GM21367 (cell line): ENCODE results near the gene YBX3.

ENCODE experiments used
- ATAC-seq: cut with Tn5 transposase; IDR thresholded peaks from one replicate; pipeline ENCODE4 v1.9.1; 2021; ENCODE audit not compliant: unreplicated experiment

Gene YBX3

GRCh38 chr12:10672231-10672868 is 50.8 kb downstream of the YBX3 start:
- ATAC-seq: no peak

GRCh38 chr12:10669533-10669932 is 53.6 kb downstream of the YBX3 start:
- ATAC-seq: no peak

GRCh38 chr12:10668526-10668925 is 54.6 kb downstream of the YBX3 start:
- no peak for ATAC-seq

- no peak for ATAC-seq
These were observed 55.5 kb downstream of the YBX3 start for GRCh38 chr12:10667581-10667980.

GRCh38 chr12:10664499-10664898 is 58.6 kb downstream of the YBX3 start:
- ATAC-seq: no peak

- no peak for ATAC-seq
These were observed 59.3 kb downstream of the YBX3 start for GRCh38 chr12:10663869-10664268.

GRCh38 chr12:10661338-10661737 is 61.8 kb downstream of the YBX3 start:
- no peak for ATAC-seq

GRCh38 chr12:10654003-10654402 is 69.1 kb downstream of the YBX3 start:
- no peak for ATAC-seq

- no peak for ATAC-seq
These were observed 70.9 kb downstream of the YBX3 start for GRCh38 chr12:10652192-10652591.
